MG63 (cell line): ENCODE data around the gene HCST. TPM values are rescaled to one million over a fixed set of nuclear protein-coding genes. Genes with fewer than 3 reads are reported as not detected.
"Not testable (repeated sequence)": the region's sequence is repeated elsewhere in the genome, so short reads cannot be mapped to it uniquely, and the experiment has no call there.

ENCODE experiments used
- DNase-seq: peaks from one replicate; pipeline ENCODE4 v3.0.0-alpha.2; 2020
- H3K27me3 ChIP-seq: fragments of 250-450 bp; sonication (Bioruptor Pico); 2 replicates; pipeline ENCODE4 v1.5.1; 2020; ENCODE audit warnings: mild to moderate bottlenecking, moderate library complexity
- H3K36me3 ChIP-seq: fragments of 250-450 bp; sonication (Bioruptor Pico); 2 replicates; pipeline ENCODE4 v1.5.1; 2020; ENCODE audit warnings: mild to moderate bottlenecking, moderate library complexity
- H3K4me3 ChIP-seq: fragments of 250-450 bp; sonication (Bioruptor Pico); 2 replicates; pipeline ENCODE4 v1.5.1; 2020; ENCODE audit warnings: mild to moderate bottlenecking, moderate library complexity
- H3K9me3 ChIP-seq: fragments of 250-450 bp; sonication (Bioruptor Pico); 2 replicates; pipeline ENCODE4 v1.5.1; 2020; ENCODE audit warnings: mild to moderate bottlenecking, moderate library complexity
- total RNA-seq: library from RNA; depleted of rRNA; stranded (reverse); fragments of >200 nt; shearing (Covaris generic); gene quantifications from 2 replicates; pipeline ENCODE4 v1.2.3, GENCODE V29; 2014; ENCODE audit warnings: low replicate concordance; rRNA removed

The HCST gene, protein sequence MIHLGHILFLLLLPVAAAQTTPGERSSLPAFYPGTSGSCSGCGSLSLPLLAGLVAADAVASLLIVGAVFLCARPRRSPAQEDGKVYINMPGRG
- total RNA-seq: not detected in 2 replicates

DNA sequence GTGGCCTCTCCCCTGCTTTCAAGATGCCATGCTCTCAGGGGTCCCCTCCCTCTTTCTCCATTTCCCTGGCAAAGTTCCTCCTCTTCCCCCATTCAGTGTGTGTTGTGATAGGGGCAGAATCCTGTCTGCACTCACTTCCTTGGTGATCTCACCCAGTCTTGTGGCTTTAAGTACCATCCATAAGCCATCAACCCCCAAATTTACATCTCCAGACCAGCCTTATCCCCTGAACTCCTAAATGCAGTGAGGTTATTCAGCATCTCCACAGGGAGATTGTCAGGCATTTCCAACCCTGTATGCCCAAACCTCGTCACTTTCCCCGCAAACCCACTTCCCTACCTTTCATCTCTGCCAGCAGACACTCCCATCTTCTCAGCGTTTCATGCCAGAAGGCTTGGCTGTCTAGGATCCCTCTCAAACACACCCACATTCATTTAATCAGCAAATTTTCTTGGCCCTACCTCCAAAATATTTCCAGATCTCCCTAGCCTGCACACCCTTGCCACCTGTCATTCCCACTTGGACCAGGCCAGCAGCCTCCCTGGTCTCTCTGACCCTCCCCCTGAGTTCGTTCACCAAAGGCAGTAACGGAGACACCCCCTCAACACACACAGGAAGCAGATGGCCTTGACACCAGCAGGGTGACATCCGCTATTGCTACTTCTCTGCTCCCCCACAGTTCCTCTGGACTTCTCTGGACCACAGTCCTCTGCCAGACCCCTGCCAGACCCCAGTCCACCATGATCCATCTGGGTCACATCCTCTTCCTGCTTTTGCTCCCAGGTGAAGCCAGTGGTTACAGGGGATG, at the start of gene HCST:
TSS of gene HCST (plus strand) at position 676 of the 808 bp plus-strand sequence. CDS start at position 741, 65 bp downstream.
- Histone ChIP-seq H3K36me3 (peaks cover 9% of the 10 kb centered on the region), H3K27me3 (no peaks in the 10 kb centered on the region), H3K4me3 (peak within 1 kb of the TSS; percentile 4; the same call in 1 of the 2 replicates), H3K9me3 (no peaks in the 10 kb centered on the region)
- peak; percentile 79 for DNase-seq

DNA sequence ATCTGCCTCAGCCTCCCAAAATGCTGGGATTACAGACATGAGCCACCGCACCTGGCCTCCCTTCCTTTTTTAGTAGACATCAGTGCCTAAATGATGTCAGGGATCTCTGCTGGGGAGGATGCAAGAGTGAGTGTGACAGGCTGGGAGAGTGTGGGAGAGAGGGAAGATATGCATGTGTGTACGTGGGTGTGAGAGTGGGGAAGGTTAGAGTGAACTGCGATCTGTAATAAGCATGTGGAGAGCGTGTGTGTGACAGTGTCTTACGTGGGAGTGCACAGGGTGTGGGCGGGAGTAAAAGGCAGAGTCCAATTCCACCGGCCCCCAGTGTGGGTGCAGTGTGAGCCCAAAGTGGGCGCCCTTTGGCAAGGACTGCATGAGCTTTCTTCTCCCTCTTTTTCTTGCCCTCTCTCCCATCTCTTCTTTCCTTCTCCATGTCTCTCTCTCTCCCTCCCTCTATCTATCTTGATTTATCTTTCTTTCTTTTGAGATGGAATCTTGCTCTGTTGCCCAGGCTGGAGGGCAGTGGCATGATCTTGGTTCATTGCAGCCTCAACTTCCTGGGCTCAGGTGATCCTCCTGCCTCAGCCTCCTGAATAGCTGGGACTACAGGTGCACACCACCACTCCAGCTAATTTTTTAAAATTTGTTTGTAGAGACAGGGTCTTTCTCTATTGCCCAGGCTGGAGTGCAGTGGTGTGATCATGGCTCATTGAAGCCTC, 49.1 kb upstream of the HCST start:
- Histone ChIP-seq H3K4me3 (no peak overlapping the region), H3K27me3 (peaks cover 8% of the 10 kb centered on the region), H3K9me3 (no peaks in the 10 kb centered on the region), H3K36me3 (no peaks in the 10 kb centered on the region)
- no peak for DNase-seq

DNA sequence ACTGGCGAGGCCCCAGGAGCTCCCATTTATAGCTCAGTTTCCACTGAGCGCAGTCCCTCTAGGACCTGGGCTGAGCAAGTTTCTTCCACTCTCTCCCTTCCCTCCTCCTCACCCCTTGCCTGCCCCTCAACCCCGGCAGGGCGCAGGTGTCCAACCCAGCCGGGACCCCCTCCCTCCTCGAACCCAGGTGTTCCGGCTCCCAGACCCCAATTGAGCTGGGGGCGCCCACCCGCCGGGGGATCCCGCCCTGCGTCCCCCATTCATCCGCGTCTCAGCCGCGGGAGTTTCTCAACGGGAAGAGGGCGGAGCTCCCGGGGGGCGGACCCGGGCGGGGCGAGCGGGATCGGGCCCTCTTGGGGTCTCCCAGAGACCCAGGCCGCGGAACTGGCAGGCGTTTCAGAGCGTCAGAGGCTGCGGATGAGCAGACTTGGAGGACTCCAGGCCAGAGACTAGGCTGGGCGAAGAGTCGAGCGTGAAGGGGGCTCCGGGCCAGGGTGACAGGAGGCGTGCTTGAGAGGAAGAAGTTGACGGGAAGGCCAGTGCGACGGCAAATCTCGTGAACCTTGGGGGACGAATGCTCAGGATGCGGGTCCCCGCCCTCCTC, 45.7 kb upstream of the HCST start, which contains the start of gene KIRREL2:
TSS of gene KIRREL2 (plus strand) at position 366 of the 604 bp plus-strand sequence. CDS start at position 575, 209 bp downstream.
- no peaks in the 10 kb centered on the region for H3K9me3 ChIP-seq
- peak within 1 kb of the TSS; percentile 36 for H3K4me3 ChIP-seq
- DNase-seq: no peak
- no peaks in the 10 kb centered on the region for H3K36me3 ChIP-seq
- H3K27me3 ChIP-seq: peaks cover 5% of the 10 kb centered on the region

DNA sequence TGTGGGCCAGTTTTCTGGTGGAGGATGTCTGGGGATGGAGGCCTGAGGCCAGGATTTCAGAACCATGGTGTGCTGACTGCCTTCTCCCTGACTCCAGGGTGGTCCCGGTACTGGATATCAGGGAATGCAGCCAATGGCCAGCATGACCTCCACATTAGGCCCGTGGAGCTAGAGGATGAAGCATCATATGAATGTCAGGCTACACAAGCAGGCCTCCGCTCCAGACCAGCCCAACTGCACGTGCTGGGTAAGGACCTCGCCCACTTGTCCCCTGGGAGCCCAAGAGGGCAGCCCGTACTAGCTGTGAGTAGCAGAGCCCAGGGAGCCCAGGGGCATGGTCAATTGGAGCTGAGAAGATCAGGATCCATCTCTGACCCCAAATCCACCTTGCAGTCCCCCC, 44.0 kb upstream of the HCST start:
- Histone ChIP-seq H3K27me3 (peaks cover 5% of the 10 kb centered on the region), H3K36me3 (no peaks in the 10 kb centered on the region), H3K4me3 (no peak overlapping the region), H3K9me3 (no peaks in the 10 kb centered on the region)
- DNase-seq: no peak

DNA sequence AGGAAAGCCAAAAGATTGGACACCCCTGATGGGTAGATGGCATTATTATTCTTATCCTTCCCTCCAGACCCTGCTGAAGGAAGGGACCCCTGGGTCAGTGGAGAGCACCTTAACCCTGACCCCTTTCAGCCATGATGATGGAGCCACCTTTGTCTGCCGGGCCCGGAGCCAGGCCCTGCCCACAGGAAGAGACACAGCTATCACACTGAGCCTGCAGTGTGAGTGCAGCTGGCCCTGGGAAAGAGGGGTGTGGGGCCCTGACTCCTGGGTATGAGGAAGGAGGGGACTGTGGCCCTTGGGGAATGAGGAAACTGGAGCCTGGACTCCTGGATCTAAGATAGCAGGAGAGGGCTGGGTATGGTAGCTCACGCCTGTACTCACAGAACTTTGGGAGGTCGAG, 42.9 kb upstream of the HCST start:
- H3K27me3 ChIP-seq: peaks cover 5% of the 10 kb centered on the region
- H3K36me3 ChIP-seq: no peaks in the 10 kb centered on the region
- no peak for DNase-seq
- no peaks in the 10 kb centered on the region for H3K9me3 ChIP-seq
- H3K4me3 ChIP-seq: no peak overlapping the region

DNA sequence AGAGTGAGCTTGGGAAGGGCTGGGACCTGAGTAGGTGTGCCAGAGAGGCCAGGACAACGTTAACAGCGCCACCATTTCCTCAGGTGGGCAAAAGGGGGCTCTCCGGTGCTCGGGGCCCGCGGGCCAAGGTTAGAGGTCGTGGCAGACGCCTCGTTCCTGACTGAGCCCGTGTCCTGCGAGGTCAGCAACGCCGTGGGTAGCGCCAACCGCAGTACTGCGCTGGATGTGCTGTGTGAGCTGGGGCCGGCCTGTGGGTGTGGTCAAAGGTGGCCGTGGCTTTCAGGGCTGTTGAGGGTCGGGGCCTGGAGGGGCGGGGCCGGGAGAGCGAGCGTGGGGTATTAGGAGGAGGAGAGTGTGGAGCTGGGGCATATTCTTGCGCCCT, 41.9 kb upstream of the HCST start:
- DNase-seq: no peak
- peaks cover 6% of the 10 kb centered on the region for H3K27me3 ChIP-seq
- H3K9me3 ChIP-seq: no peaks in the 10 kb centered on the region
- H3K36me3 ChIP-seq: no peaks in the 10 kb centered on the region
- H3K4me3 ChIP-seq: no peak overlapping the region

DNA sequence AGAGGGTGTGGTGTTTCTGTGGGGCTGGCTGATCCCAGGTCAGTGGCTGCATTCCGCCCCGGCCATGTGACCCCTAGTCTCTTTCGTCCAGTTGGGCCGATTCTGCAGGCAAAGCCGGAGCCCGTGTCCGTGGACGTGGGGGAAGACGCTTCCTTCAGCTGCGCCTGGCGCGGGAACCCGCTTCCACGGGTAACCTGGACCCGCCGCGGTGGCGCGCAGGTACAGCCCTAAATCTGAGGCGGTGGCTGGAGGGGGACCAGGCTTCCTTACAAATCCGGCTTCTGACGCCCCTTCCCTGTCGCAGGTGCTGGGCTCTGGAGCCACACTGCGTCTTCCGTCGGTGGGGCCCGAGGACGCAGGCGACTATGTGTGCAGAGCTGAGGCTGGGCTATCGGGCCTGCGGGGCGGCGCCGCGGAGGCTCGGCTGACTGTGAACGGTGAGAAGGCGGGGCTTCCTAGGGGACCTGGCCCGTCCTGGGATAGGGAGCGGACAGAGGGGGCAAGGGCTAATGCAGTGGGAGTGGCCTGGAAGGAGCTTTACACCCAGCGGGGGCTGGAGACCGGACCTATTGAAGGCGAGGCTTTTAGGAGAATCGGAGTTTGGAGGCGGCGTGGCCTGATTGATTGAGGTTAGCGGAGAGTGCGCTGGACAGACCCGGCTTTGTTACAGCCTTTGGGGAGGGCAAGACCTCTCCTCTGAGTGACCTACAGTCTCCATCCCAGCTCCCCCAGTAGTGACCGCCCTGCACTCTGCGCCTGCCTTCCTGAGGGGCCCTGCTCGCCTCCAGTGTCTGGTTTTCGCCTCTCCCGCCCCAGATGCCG, 41.3 kb upstream of the HCST start:
- peaks cover 11% of the 10 kb centered on the region for H3K27me3 ChIP-seq
- H3K9me3 ChIP-seq: no peaks in the 10 kb centered on the region

DNA sequence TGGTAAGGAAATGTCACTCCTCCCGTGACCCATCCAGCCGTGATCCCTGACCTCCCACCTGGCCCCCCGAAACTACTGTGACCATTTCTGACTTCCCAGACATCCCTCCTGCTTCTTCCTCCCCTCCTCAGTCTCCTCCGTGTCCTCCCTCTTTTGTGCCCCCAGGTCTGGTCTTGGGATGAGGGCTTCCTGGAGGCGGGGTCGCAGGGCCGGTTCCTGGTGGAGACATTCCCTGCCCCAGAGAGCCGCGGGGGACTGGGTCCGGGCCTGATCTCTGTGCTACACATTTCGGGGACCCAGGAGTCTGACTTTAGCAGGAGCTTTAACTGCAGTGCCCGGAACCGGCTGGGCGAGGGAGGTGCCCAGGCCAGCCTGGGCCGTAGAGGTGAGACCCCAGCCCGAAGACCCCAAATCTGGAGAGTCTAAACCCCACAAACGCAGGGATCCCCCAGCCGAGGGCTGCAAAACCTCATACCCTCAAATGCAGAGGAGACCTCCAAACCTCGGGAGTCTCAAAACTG, 40.6 kb upstream of the HCST start:
- no peak for DNase-seq
- Histone ChIP-seq H3K36me3 (no peaks in the 10 kb centered on the region), H3K4me3 (no peak overlapping the region), H3K27me3 (peaks cover 11% of the 10 kb centered on the region), H3K9me3 (no peaks in the 10 kb centered on the region)

More for the DNA sequence above, 41.3 kb upstream of the HCST start:
- no peak overlapping the region for H3K4me3 ChIP-seq
- DNase-seq: no peak
- H3K36me3 ChIP-seq: no peaks in the 10 kb centered on the region

DNA sequence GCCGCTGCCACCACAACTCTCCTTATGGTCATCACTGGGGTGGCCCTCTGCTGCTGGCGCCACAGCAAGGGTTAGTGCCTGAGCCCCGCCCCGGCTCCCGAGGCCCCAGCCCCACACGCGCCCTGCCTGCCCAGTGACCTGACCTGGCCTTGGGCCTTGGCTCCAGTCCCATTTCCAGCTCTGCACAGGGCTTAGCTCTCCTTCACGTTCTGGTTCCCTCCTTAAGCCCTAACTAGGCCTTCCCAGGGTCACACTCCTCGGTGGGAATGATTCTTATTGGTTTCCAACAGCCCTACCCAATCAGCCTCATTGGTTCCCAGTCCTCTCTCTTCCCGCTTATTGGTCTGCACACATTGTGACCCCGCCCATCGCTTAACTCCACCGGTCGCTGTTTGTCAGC, 39.8 kb upstream of the HCST start:
- no peak for DNase-seq
- Histone ChIP-seq H3K27me3 (peaks cover 7% of the 10 kb centered on the region; the same call in 1 of the 2 replicates), H3K4me3 (no peak overlapping the region)

DNA sequence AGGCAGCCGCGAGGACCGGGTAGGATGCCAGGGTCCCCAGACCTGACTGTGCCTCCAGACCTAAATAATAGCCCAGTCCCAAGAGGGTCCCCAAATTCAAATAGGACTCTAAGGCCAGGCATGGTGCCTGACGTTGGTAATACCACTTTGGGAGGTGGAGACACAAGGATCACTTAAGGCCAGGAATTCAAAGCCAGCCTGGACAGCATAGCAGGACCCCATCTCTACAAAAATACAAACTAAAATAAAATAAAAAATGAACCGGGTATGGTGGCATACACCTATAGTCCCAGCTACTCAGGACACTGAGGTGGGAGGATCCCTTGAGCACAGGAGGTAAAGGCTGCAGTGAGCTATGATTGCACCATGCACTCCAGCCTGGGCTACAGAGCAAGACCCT, 39.3 kb upstream of the HCST start:
- DNase-seq: no peak
- no peaks in the 10 kb centered on the region for H3K36me3 ChIP-seq
- no peak overlapping the region for H3K4me3 ChIP-seq
- no peaks in the 10 kb centered on the region for H3K9me3 ChIP-seq
- peaks cover 12% of the 10 kb centered on the region for H3K27me3 ChIP-seq

More for the DNA sequence above, 39.8 kb upstream of the HCST start:
- H3K36me3 ChIP-seq: no peaks in the 10 kb centered on the region
- H3K9me3 ChIP-seq: no peaks in the 10 kb centered on the region

DNA sequence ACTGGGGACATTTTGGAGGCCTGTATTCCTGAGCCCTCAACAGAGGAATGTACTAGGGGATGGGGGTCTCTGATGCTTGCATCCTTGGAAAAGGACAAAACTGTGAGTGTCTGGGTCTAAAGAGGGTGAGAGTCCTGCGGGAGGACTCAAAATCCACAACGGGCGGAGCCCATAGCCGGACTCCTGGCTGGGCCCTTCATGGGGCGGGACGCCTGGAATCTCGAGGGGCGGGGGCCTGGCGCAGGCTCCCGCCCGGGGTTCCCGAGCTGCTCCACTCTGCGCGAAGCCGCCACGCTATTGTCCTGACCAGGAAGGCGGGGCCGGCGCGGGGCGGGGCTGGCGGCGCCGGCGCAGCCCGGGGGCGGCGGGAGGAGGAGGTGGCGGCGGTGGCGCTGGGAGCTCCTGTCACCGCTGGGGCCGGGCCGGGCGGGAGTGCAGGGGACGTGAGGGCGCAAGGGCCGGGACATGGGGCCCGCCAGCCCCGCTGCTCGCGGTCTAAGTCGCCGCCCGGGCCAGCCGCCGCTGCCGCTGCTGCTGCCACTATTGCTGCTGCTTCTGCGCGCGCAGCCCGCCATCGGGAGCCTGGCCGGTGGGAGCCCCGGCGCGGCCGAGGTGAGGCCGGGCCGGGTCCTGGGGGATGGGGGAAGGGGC, 34.0 kb upstream of the HCST start, which contains the start of gene APLP1:
TSS of gene APLP1 (plus strand) at position 403 of the 651 bp plus-strand sequence. CDS start at position 466, 63 bp downstream.
- Histone ChIP-seq H3K4me3 (peak within 1 kb of the TSS; percentile 43), H3K27me3 (peaks cover 14% of the 10 kb centered on the region), H3K36me3 (no peaks in the 10 kb centered on the region), H3K9me3 (no peaks in the 10 kb centered on the region)
- peak; percentile 69 for DNase-seq

DNA sequence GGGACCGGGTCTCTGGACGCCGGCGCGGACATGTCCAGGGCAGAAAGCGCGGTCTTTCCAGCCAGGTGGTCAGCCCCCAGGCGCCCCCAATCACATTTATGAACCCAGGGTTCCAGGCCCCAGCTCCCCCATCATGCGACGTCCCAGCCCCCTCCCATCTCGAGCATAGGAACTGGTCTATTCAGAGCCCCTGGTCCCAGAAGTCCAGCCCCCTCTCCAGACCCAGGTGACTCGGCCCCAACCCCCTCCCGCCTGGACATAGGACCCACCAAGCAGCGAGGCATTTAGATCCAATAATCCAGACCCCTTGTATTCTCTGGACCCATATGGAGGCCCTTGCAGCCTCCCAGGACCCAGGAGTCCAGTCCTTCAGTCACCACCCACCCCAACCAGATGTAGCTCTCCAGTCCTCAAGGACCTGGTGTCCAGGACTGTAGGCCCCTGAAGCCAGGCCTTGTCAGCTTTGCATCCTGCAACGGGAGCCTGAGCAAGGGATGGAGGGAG, 33.5 kb upstream of the HCST start:
- no peak for DNase-seq

DNA sequence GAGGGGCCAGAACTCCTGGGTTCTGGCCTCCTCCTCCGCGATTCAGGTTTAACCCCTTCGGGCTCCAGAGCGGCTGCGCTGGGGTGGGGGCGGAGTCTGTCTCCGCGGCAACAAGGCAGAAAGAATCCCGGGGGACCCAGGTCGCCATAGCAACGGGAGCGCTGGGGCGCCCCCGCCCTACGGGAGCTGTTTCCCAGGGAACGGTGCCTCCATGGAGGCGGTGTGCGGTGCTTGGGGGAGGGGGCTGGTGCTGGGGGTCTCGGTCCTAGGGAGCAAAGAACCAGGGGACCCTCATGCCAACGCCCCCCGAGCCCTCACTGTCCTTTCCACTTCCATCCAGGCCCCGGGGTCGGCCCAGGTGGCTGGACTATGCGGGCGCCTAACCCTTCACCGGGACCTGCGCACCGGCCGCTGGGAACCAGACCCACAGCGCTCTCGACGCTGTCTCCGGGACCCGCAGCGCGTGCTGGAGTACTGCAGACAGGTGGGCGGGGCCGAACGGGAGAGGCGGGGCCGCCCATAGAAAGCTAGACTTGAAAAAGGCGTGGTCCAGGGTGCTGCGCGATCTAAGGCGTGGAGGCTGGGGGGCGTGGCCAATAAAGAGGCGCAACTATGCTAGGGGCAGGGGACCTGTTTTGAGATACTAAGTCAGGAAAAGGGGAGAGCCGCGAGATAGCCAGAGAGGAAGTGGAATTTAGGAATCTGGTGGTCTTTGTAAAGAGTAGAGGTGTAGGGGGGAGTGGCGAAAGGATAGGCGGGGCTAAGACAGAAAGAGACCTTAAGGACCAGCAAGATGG, 32.8 kb upstream of the HCST start:
- peak; percentile 49 for DNase-seq

More for the DNA sequence above, 33.5 kb upstream of the HCST start:
- Histone ChIP-seq H3K9me3 (no peaks in the 10 kb centered on the region), H3K36me3 (no peaks in the 10 kb centered on the region), H3K27me3 (peaks cover 14% of the 10 kb centered on the region), H3K4me3 (peak overlapping the region; percentile 43)

DNA sequence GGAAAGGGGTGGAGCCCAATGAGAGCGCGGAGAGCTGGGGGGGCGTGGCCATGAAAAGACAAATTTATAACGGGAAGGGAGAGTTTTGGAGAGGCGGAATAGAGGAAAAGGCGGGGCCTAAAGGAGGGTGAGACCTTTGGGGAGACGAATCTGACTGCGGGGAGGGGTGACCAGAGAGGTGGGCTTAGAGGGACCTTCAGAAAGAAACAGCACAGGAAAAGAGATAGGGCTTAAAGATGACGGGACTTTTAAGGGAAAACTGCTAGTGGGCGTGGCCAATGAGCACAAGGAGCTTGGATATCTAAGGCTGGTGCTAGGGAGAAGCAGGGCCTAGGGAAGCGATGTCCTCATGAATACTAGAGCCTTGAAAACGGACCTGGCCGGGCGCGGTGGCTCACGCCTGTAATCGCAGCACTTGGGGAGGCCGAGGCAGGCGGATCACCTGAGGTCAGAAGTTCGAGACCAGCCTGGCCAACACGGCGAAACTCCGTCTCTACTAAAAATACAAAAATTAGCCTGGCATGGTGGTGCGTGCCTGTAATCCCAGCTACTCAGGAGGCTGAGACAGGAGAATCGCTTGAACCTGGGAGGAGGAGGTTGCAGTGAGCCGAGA, 32.1 kb upstream of the HCST start:
- peaks cover 14% of the 10 kb centered on the region for H3K27me3 ChIP-seq
- H3K4me3 ChIP-seq, H3K9me3 ChIP-seq, H3K36me3 ChIP-seq, DNase-seq: not testable (repeated sequence)

More for the DNA sequence above, 32.8 kb upstream of the HCST start:
- Histone ChIP-seq H3K4me3 (no peak overlapping the region), H3K36me3 (no peaks in the 10 kb centered on the region), H3K27me3 (peaks cover 14% of the 10 kb centered on the region), H3K9me3 (no peaks in the 10 kb centered on the region)
